Naive thymus-derived CD8-positive, alpha-beta T cell (primary cell): ENCODE data around the gene SELENOS. TPM values are rescaled to one million over a fixed set of nuclear protein-coding genes. Genes with fewer than 3 reads are reported as not detected.

Source experiments
- ATAC-seq, 2 donors: fragments of 150-1000 bp; cut with Tn5 transposase in 1 of 2; sonication (Bioruptor Pico), chemical (Tn5 transposase) in 1 of 2; 1 replicate in 1 of 2; 2 replicates in 1 of 2; pipeline ENCODE4 v1.10.0; 2021; ENCODE audit warnings: mild to moderate bottlenecking in 2 of 2, moderate library complexity in 2 of 2
- POLR2A ChIA-PET: fragments of 350-600 bp; sonication (Branson Sonifier 250); formaldehyde crosslinking; loops from one replicate; lab custom pipeline; 2021; ENCODE audit warnings: antibody characterized with exemption; lab: Charles Lee
- DNase-seq, 10 donors: peaks; one replicate each; pipeline versions ENCODE4 v3.0.0 to v3.0.0-alpha.2; 2020 to 2022
- H3K27ac Mint-ChIP-seq, 10 donors: one replicate each; pipeline ENCODE4 v1.8.0; 2020 to 2022; ENCODE audit warnings: mild to moderate bottlenecking in 10 of 10, mixed read lengths in 10 of 10, moderate library complexity in 4 of 10, inconsistent platforms in 1 of 10
- H3K27me3 Mint-ChIP-seq, 5 donors: one replicate each; pipeline ENCODE4 v1.8.0; 2021 to 2022; ENCODE audit warnings: mixed read lengths in 5 of 5
- H3K36me3 Mint-ChIP-seq, 3 donors: one replicate each; pipeline ENCODE4 v1.8.0; 2020 to 2022; ENCODE audit warnings: mixed read lengths in 3 of 3, mild to moderate bottlenecking in 2 of 3, inconsistent platforms in 1 of 3
- H3K4me1 Mint-ChIP-seq, 4 donors: one replicate each; pipeline ENCODE4 v1.8.0; 2021 to 2022; ENCODE audit warnings: mixed read lengths in 4 of 4
- H3K4me3 Mint-ChIP-seq, 10 donors: one replicate each; pipeline ENCODE4 v1.8.0; 2020 to 2022; ENCODE audit warnings: mild to moderate bottlenecking in 10 of 10, mixed read lengths in 10 of 10, moderate library complexity in 6 of 10, inconsistent platforms in 1 of 10
- H3K9me3 Mint-ChIP-seq, 9 donors: one replicate each; pipeline ENCODE4 v1.8.0; 2020 to 2022; ENCODE audit warnings: mixed read lengths in 9 of 9, mild to moderate bottlenecking in 3 of 9, inconsistent platforms in 1 of 9, moderate library complexity in 1 of 9
- polyA plus RNA-seq, 3 donors: library from polyadenylated mRNA; unstranded; fragments of 300-500 nt; fragmentation: Illumina TruSeq; gene quantifications; one replicate each; pipeline ENCODE4 v1.2.3, GENCODE V29; 2021
- total RNA-seq, 8 experiments: library from RNA in 2 of 8; stranded (reverse) in 2 of 8; gene quantifications; one replicate each; pipeline ENCODE4 v1.2.3 and lab custom pipeline; 2021 to 2026

SELENOS gene
- total and polyA plus RNA-seq, 5 experiments from 2014 or later = 26.7 to 64.4 (median 38.8) TPM

- Mint-ChIP-seq H3K27ac (peak overlapping the region; percentile 61 to 96 (median 90)), H3K9me3 (no peaks in the 10 kb centered on the region), H3K36me3 (peaks cover 0 to 7% (median 0%) of the 10 kb centered on the region in 3 donors), H3K4me1 (peaks cover 10 to 39% (median 31%) of the 10 kb centered on the region in 4 donors), H3K4me3 (peak overlapping the region; percentile 90 to 96 (median 96)), H3K27me3 (no peaks in the 10 kb centered on the region)
- no peak for DNase-seq
- ATAC-seq = no peak
- POLR2A ChIA-PET = interaction anchor here (2.5 to 4.3 kb wide), 2 partner anchors 11 to 42 kb away, joined by 20 to 33 read pairs; partner anchors contain the start of gene SNRPA1
Measured at GRCh38 chr15:101252836-101253235, 24.4 kb downstream of the SELENOS start.

GRCh38 chr15:101251830-101252820 lies 25.2 kb downstream of the SELENOS start, which contains the start of gene CHSY1:
Gene CHSY1, minus strand, starts transcription at chr15:101252048. Its CDS starts 592 bp downstream, at chr15:101251456.
- Mint-ChIP-seq H3K4me3 (peak within 1 kb of the TSS; percentile 90 to 96 (median 96)), H3K4me1 (peaks cover 16 to 46% (median 38%) of the 10 kb centered on the region in 4 donors), H3K36me3 (peaks cover 0 to 7% (median 0%) of the 10 kb centered on the region in 3 donors), H3K9me3 (no peaks in the 10 kb centered on the region), H3K27me3 (no peaks in the 10 kb centered on the region), H3K27ac (peak within 1 kb of the TSS; percentile 64 to 96 (median 92))
- DNase-seq (peak; percentile 78 to 93 (median 84)), ATAC-seq (peak; percentile 83 to 84)
- POLR2A ChIA-PET = interaction anchor here (0.5 to 4.3 kb wide), 9 partner anchors 9 to 470 kb away, joined by 3 to 33 read pairs (median 4); partner anchors contain the start of genes SNRPA1 and TM2D3

- H3K27me3 Mint-ChIP-seq = no peaks in the 10 kb centered on the region
- ATAC-seq = peak; percentile 70 to 74
- POLR2A ChIA-PET = interaction anchor here (0.5 to 4.3 kb wide), 7 partner anchors 9 to 401 kb away, joined by 3 to 33 read pairs (median 6); partner anchors contain the start of genes SNRPA1 and TM2D3
- H3K4me3 Mint-ChIP-seq = peak overlapping the region; percentile 85 to 96 (median 91)
- H3K9me3 Mint-ChIP-seq = no peaks in the 10 kb centered on the region
- H3K4me1 Mint-ChIP-seq = peaks cover 18 to 55% (median 47%) of the 10 kb centered on the region in 4 donors
- H3K27ac Mint-ChIP-seq = peak overlapping the region; percentile 64 to 94 (median 89)
- H3K36me3 Mint-ChIP-seq = peaks cover 0 to 7% (median 0%) of the 10 kb centered on the region in 3 donors
- DNase-seq = peak in 3 of 10 donors; percentile 14 to 59 (median 16)
Measured at GRCh38 chr15:101250873-101251829, 26.1 kb downstream of the SELENOS start.

- peak overlapping the region; percentile 64 to 94 (median 89) for H3K27ac Mint-ChIP-seq
- peaks cover 21 to 63% (median 54%) of the 10 kb centered on the region in 4 donors for H3K4me1 Mint-ChIP-seq
- ATAC-seq (no peak), DNase-seq (no peak)
- no peaks in the 10 kb centered on the region for H3K27me3 Mint-ChIP-seq
- peaks cover 0 to 7% (median 0%) of the 10 kb centered on the region in 3 donors for H3K36me3 Mint-ChIP-seq
- H3K4me3 Mint-ChIP-seq = peak overlapping the region; percentile 82 to 94 (median 90)
- no peaks in the 10 kb centered on the region for H3K9me3 Mint-ChIP-seq
- POLR2A ChIA-PET = interaction anchor here (0.8 to 4.3 kb wide), 4 partner anchors 8 to 401 kb away, joined by 3 to 33 read pairs (median 14); partner anchors contain the start of genes SNRPA1 and TM2D3
Measured at GRCh38 chr15:101250341-101250831, 26.9 kb downstream of the SELENOS start.

GRCh38 chr15:101248274-101248673 lies 29.0 kb downstream of the SELENOS start:
- H3K27me3 Mint-ChIP-seq = no peaks in the 10 kb centered on the region
- no peaks in the 10 kb centered on the region for H3K9me3 Mint-ChIP-seq
- peak overlapping the region in 4 of 10 donors; percentile 15 to 58 (median 34) for H3K4me3 Mint-ChIP-seq
- POLR2A ChIA-PET = no interaction called here
- peaks cover 0 to 7% (median 0%) of the 10 kb centered on the region in 3 donors for H3K36me3 Mint-ChIP-seq
- peak overlapping the region in 4 of 10 donors; percentile 13 to 74 (median 48) for H3K27ac Mint-ChIP-seq
- H3K4me1 Mint-ChIP-seq = peaks cover 32 to 84% (median 75%) of the 10 kb centered on the region in 4 donors
- DNase-seq = no peak
- no peak for ATAC-seq

GRCh38 chr15:101246824-101247745 lies 30.2 kb downstream of the SELENOS start:
- no peak for ATAC-seq
- H3K27ac Mint-ChIP-seq = peak overlapping the region in 9 of 10 donors; percentile 8 to 84 (median 70)
- H3K27me3 Mint-ChIP-seq = no peaks in the 10 kb centered on the region
- H3K9me3 Mint-ChIP-seq = no peaks in the 10 kb centered on the region
- no peak for DNase-seq
- peak overlapping the region in 6 of 10 donors; percentile 0 to 48 (median 5) for H3K4me3 Mint-ChIP-seq
- POLR2A ChIA-PET = no interaction called here
- H3K4me1 Mint-ChIP-seq = peaks cover 38 to 87% (median 80%) of the 10 kb centered on the region in 4 donors
- peaks cover 0 to 7% (median 0%) of the 10 kb centered on the region in 3 donors for H3K36me3 Mint-ChIP-seq

GRCh38 chr15:101246391-101246790 lies 30.9 kb downstream of the SELENOS start:
- POLR2A ChIA-PET = no interaction called here
- Mint-ChIP-seq H3K36me3 (peaks cover 0 to 7% (median 0%) of the 10 kb centered on the region in 3 donors), H3K4me1 (peaks cover 40 to 94% (median 85%) of the 10 kb centered on the region in 4 donors), H3K27ac (peak overlapping the region in 4 of 10 donors; percentile 0 to 77 (median 56)), H3K9me3 (no peaks in the 10 kb centered on the region), H3K27me3 (no peaks in the 10 kb centered on the region), H3K4me3 (peak overlapping the region in 3 of 10 donors; percentile 1 to 37 (median 18))
- DNase-seq (no peak), ATAC-seq (no peak)

GRCh38 chr15:101244889-101245668 lies 32.2 kb downstream of the SELENOS start:
- no peak for DNase-seq
- Mint-ChIP-seq H3K27me3 (no peaks in the 10 kb centered on the region), H3K27ac (peak overlapping the region; percentile 4 to 90 (median 78)), H3K9me3 (no peaks in the 10 kb centered on the region), H3K36me3 (peaks cover 0 to 4% (median 0%) of the 10 kb centered on the region in 3 donors), H3K4me1 (peaks cover 35 to 97% (median 84%) of the 10 kb centered on the region in 4 donors), H3K4me3 (peak overlapping the region; percentile 3 to 83 (median 61))
- ATAC-seq = no peak
- POLR2A ChIA-PET = interaction anchor here (6.0 kb wide), 1 partner anchor 7 kb away, joined by 33 read pairs; the partner anchor contains the start of gene CHSY1

GRCh38 chr15:101244036-101244781 lies 33.1 kb downstream of the SELENOS start:
- ATAC-seq = no peak
- Mint-ChIP-seq H3K4me3 (peak overlapping the region; percentile 16 to 83 (median 69)), H3K27ac (peak overlapping the region; percentile 67 to 90 (median 82)), H3K27me3 (no peaks in the 10 kb centered on the region), H3K4me1 (peaks cover 37 to 97% (median 85%) of the 10 kb centered on the region in 4 donors), H3K36me3 (peaks cover 0 to 1% (median 0%) of the 10 kb centered on the region in 3 donors), H3K9me3 (no peaks in the 10 kb centered on the region)
- POLR2A ChIA-PET = interaction anchor here (0.6 to 6.0 kb wide), 3 partner anchors 8 to 410 kb away, joined by 3 to 33 read pairs (median 3); partner anchors contain the start of genes CHSY1 and SNRPA1
- peak in 2 of 10 donors; percentile 17 to 19 for DNase-seq
